Stimulated activated CD8-positive, alpha-beta memory T cell treated with anti-CD3 and anti-CD28 coated beads, Interleukin-15, amount 100 ng/mL, for 48 hours (primary cell): ENCODE data around the gene PPP1R3C.

ENCODE experiments used
- DNase-seq, 2 donors: peaks; one replicate each; pipeline ENCODE4 v3.0.0-alpha.2; 2020; ENCODE audit warnings: low read depth in 2 of 2

The PPP1R3C gene

DNA sequence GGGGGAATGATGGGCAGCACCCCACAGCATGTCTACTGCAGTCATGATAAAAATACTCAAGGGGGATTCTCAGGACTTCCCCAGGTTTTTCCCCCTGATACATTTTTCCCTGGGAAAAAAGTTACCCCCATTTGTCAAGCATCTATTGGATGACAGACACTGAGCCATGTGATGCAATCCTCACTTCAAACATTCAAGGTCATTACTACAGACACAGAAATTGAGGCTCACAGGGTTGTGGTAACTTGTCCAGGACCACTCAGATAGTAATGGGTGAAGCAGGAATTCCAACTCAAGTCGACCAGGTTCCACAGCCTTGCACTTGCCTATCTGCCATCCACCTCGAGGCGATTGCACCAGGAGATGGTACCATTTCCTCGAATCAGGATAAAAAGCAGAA, 31.7 kb downstream of the PPP1R3C start:
- DNase-seq = no peak

DNA sequence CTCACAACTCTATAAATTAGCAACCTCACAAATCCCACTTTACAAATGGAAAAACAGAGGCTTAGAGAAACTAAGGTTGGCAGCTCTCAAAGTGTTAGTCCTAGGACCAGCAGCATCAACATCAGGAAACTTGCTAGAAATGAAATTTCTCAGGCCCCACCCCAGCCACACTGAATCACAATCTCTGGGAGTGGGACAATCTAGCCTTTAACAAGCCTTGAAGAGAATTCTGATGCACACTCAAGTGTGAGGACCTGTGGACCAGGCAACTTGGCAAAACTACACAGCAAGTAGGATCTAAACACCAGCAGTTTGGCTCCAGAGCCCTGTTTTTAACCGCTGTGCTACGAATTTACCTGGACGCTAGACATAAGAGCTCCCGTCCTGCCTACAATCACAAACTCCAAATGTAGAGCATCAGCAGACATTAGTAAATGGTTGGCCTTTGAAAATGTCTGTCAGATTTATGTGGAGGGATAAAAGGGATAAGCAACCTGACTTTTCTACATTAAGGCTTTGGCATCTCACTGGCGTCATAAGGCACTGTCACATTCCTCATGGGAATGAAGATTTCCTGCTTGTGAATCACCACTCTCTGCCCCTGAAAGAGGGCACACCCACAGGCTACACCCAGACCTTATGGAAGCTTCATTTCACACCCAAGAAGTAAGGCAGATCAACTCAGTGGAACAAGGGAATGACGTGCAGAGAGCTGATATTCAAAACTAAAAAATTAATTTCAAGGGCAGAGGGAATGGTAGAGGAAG, 34.5 kb downstream of the PPP1R3C start:
- DNase-seq = no peak

DNA sequence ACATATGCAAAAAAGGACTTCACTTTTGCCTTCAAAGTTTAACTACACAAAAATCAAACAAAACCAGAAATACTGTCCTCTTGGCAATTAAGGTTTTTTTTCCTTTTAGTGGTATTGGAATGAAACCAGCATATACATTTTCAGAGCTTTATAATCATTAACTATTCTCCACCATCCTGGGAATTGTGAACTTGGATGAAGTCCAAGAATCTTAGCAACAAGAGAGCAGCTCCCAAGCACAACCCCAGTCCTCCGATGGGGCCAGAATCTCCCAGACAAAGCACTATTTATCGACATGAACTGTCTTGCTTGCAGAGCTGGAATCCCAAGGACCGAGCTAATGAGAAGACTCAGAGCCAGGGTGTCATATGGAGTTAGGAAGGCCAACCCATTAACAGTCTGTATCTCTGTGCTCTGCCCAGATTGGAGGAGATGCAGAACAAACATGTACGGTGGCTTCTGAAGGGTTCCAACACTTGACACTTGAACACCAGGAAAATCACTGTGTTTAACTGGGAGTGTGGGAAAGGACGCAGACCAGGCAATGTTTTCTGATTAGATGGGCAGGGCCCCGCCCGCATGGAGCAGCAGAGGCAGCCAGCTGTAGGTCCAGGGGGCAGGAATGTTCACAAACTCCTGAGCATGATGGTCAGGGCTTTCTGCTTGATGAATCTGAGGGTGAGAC, 35.5 kb downstream of the PPP1R3C start:
- no peak for DNase-seq

DNA sequence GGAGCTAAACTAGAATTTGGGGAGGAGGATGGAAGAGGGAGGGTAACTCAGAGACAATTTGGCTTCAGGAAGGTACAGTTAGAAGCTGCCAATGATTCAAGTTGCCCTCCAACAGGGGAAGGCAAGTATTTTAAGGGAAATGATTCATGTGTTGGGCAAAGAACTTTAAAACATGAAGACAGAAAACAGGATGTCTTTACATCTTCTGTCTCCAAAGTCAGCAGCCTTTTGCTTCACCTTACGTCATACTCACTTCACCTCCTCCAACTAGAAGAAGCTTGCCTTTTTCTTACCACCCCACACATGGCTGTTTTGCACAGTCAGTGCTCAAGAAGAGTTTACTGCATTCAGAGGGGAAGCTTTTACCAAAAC, 36.1 kb downstream of the PPP1R3C start:
- no peak for DNase-seq

DNA sequence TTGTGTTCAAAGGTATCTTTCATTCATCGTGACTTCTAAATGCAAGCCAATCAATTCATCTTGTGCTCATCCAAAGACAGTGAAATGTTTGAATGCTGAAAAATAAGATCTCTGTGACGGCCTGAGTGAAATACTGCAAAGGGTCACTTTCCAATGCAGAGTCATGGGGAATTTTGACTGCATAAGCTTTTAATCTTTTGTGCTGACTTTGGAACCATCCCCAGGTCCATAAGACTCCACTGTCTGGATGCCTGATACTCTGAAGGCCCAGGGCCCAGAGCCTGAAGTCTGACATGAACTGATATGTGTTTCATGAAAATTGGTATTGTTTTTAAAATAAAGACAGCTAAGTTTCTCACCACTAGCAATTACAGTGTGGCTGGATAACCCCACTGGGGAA, 39.0 kb downstream of the PPP1R3C start:
- no peak for DNase-seq

DNA sequence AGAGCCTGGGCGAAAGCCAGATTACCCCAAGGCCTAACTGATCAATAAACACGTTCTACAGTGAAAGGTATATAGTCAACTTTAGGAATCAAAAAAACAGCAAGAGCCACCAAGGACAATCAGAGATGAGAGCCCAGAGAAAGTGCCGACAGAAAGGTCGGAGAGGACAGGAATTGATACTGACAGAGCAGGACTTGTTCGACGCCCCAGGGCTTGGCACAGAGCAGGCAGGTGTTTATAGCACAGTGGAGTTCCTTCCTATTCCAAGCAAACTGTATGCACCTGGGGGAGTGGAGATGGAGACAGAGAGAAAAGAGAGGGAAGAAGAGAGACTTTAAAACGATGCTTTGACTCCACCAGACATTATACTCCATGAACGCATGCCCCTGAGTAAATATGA, 39.5 kb downstream of the PPP1R3C start:
- DNase-seq = no peak

DNA sequence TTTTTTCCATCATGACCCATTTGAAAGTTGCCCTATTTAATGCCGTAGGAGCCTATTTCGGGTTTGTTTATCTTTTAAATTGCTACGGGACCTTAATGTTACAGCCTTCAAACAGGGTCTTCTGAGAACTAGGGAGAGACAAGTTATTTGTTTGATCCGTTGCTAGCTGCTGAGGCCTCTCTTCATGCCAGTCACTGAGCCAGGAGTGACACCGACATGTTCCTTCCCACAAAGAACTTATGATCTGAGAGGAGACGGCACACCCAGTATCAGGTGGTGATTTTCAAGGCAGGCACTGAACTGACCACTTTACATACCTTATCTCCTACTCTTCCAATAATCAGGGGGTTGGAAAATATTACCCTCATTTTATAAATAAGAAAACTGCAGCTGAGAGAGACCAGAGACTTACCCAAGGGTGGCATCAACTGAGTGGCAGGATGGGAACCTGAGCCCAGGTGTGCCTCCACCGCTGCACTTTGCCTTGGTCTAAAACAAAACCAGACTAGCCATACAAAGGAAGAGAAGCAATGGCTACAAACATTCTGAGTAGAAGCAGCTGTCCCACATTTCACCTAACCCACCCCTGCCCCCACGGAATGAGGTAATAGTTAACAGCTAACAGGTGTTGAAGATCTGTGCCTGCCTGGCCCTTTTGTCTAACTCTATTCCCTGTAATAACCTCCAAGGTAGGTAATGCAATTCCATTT, 40.5 kb downstream of the PPP1R3C start:
- no peak for DNase-seq

DNA sequence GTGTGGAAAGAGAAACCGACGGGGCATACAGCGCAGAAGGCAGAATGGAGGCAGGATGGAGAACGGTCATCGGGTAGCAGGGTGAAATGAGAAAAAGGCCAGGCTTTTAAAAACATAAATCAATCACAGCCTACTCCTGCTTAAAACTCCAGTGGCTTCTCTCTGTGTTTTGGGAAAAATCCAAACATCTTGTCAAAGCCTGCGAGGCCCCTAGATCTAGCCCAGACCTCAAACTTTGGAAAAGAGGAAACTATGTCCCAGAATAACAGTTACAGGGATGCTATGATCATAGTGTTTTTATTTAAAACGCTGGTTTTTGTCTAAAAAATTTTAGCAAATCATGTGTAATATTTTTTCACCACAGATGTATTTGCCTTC, 41.1 kb downstream of the PPP1R3C start:
- no peak for DNase-seq

DNA sequence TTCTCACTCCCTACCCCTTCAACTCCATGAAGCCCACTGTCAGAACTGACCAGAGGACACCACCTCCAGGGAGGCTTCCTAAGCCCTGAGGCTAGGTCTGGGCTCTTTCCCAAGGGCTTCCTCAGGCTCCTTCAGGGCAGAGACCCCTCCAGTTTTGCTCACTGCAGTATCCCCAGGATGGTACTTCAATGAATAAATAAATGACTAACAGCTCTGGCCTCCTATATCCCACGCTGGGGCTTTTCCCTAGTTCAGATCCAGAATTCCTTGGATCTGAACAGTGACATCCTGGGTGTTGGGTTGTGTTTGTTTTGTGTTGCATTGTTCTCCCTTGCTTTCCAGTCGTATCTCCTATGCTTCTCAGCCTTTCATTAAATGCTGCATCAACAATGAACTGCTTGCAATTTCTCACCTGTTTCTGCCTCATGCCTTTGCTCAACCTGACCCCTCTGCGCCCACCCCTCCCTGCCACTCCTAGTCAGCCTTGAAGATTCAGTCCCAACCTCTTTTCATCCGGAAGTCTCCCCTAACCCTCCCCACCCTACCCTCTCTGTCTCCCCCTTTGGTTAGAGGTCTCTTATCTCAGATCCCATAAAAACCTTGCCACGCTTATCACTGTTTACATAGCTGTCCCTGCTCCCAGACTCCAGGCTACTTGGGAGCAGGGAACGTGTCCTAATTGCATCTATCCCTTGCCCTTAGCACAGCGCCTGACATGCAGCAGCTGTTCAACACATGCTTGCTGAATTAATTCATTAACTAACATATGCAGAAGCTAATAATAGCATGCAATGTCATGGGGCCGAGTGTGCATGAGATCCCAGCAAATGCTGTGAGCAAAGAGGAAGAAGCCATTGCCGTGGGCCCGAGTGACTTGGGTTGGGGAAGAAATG, 41.7 kb downstream of the PPP1R3C start:
- no peak for DNase-seq

DNA sequence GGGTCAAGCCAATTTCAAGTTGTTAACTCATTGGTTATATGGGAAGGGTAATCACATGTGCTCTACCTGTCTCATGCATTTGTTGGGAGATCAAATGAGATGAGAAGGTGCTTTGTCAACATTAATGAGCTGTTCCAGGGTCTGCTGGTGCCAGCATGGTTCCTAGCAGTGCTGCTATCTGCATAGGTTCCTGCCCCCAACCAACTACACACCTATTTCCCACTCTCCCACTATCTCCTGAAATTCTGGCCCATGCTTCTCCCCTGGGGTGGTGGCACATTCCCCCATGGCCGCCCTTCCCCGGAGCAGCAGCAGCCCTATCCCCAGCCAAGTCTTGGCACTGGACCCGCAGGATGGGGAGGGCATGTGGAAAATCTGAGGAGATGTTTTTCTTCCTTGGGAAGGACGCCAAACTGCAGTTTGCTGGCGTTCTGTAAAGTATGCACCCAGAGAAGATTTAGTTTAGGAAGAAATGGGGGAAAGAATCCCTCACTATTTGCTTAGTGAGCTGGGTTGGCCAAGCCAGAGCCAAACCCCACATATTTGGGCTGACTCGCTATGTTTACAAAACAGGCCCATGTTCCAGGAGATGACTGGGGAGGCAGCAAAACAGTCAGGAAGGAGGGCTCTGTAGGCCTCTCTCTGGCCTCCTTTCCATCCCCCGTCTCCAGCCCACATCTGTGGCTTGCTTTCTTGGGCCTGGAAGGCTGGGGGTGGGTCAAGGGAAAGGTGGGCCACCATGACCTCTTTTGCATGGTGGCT, 42.5 kb downstream of the PPP1R3C start:
- no peak for DNase-seq

DNA sequence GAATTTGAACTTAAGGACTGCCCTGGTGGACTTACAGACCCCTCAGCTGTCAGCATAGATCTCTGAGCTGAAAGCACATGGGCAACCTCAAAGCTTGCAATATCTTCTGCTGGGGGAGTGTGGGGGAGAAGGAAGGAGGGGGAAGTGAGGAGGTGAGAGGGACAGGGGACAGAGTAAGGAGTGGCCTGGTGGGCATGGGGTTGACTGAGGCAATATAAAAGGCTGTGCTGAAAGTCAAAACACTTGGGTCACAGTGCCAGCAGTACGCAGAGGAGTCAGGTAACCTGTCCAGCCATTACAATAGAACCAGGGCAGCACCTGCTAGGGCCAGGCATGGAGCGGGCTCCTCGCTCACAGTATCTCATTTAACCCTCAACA, 43.2 kb downstream of the PPP1R3C start:
- DNase-seq = no peak

DNA sequence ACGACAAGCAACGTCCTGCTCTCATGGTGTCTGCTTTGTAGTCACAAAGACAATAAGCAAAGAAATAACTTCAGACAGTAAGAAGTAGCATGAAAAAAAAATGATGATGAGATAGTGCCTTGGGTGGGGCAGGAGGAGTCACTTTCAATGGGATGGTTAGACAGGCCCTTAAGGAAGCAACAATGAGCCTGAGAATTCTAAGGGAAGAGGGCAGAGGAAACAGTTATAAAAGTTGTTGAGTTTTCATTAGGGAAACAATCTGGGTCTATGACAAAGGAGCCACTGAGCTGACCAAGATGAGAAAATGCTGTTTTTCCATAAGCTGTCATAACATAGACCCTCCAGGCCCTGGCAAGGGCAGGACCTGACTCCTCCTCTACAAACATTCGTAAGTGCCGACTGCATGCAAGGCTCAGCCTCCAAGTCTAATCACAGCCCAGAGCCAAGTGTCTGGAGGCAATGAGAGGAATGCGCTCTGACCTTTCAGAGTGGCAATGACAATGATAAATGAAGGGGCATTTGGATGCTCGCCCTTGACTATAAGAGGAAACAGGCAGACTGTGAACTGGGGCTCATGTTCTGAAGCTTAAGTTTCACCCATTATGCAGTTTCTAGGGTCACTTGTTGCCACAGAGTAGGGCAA, 43.7 kb downstream of the PPP1R3C start:
- DNase-seq = no peak

DNA sequence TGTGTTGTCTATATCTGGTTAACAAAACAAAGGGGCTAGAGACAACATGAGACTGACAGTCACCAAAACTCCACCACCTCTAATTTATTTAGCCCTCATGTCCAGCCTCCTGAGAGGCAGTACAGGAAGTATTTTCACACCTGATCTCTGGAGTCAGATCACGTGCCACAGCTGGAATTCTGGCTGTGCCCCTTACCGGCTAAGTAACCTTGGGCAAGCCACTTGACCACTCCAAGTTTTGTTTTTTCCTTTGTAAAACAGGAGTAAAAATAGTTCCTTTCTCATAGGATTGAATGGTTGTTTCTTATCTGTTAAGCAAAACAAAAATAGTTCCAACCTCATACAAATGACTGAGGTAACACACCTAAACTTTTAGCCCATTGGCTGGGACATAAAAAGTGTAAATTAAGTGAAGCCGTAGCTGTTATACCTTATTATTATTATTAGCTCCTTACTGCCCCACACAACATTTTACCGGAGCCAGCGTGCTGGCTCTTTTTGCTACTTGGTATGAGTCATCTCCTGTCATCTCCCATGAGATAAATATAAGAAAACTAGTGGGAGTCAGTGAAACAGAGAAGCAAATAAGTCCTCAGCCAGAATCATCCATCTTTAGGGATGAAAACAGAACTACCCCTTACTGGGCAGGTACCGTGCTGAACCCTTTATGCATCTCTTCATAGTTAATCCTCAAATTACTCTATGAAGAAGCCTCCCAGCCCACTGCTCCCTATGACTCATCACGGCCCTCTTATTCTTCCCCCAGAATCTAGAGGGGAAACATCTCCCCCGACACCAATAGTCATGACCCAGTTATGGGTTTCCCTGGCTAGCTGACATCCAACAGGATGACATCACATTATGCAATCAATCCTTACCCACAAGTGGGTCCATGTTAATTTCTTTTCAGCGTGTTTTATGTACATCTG, 44.9 kb downstream of the PPP1R3C start:
- DNase-seq = no peak

DNA sequence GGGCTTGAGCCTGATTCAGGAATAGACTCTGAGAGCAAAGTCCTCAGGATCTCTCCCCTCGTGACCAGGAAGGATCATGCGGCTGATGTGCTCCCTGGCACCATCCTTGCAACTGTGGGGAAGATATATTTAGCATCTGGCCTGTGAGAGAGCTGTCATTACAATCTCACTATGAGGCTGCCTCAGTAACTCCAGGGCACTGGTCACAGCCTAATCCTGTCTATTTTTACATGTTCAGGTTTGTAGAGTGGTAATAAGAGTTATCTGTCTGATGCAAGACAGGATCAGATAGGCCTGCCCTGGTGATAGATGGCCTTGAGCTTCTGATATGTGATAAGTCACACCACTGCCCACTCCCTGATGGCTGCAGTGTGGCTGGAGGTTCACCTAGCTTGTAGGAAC, 50.7 kb downstream of the PPP1R3C start:
- no peak for DNase-seq

DNA sequence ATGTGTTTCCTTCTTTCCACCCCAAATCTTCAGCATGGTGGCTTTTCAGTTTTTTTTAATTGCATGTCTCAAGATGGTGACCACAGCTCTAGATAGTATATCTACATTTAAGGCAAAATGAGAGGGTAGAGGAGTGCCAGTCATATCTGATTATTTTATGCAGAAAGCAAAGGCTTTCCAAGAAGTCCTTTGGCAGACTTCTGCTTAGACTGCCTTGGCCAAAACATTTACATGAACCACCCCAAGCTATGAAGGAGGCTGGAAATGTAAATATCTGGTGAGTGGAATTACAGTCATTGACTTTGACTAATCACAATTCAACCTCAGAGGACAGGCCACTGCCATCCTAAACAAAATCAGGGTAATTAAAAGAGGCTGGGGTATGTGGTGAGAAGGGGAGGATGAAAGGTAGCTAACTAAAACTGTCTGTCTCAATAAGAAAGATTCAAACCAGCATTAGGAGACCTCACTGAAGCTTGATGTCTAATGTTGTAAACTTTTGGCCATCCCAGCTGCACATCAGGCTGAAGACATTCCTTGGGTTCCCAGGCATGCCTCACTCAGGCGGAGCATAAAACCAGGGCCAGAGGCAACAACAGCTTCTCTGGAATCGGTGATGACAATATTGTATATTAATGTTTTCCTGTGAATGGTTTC, 53.4 kb downstream of the PPP1R3C start:
- no peak for DNase-seq
